Stomach (tissue), 9 donors: ENCODE measurements around the gene PPP1R9A. TPM values are rescaled to one million over a fixed set of nuclear protein-coding genes. Genes with fewer than 3 reads are reported as not detected.

Experiments
- DNase-seq, 2 donors: peaks; one replicate each; pipeline versions ENCODE4 v3.0.0 to v3.0.0-alpha.2; 2013 to 2019
- H3K27ac ChIP-seq, 5 donors: fragments of 200-600 bp in 4 of 5; sonication (generic) in 4 of 5; one replicate each; pipeline ENCODE4 v1.5.1; 2013 to 2019; ENCODE audit warnings: mild to moderate bottlenecking in 1 of 5, moderate library complexity in 1 of 5
- H3K27me3 ChIP-seq, 3 donors: fragments of 200-600 bp; sonication (generic); one replicate each; pipeline ENCODE4 v1.5.1; 2017 to 2019; ENCODE audit warnings: mixed run types in 1 of 3
- H3K36me3 ChIP-seq, 4 donors: fragments of 200-600 bp; sonication (generic); 1 replicate in 3 of 4; 2 replicates in 1 of 4; pipeline ENCODE4 v1.5.1; 2016 to 2019
- H3K4me1 ChIP-seq, 4 donors: fragments of 200-600 bp; sonication (generic); one replicate each; pipeline ENCODE4 v1.5.1; 2016 to 2019
- H3K4me3 ChIP-seq, 4 donors: fragments of 200-600 bp; sonication (generic) in 3 of 4; one replicate each; pipeline ENCODE4 v1.5.1; 2016 to 2019; ENCODE audit warnings: mild to moderate bottlenecking in 1 of 4
- H3K9me3 ChIP-seq, 4 donors: fragments of 200-600 bp; sonication (generic); one replicate each; pipeline ENCODE4 v1.5.1; 2016 to 2019
- EP300 ChIP-seq: sonication (generic); formaldehyde crosslinking; IDR thresholded peaks from one replicate; pipeline ENCODE4 v1.6.1; 2017; ENCODE audit warnings: antibody characterized with exemption
- POLR2A ChIP-seq, 4 donors: fragments of 450-650 bp; IDR thresholded peaks; one replicate each; pipeline ENCODE4 v1.6.1; 2016; ENCODE audit warnings: antibody characterized with exemption in 4 of 4, control low read depth in 2 of 4, mild to moderate bottlenecking in 1 of 4, moderate library complexity in 1 of 4
- POLR2AphosphoS5 ChIP-seq, 3 donors: sonication (generic); formaldehyde crosslinking; IDR thresholded peaks; one replicate each; pipeline ENCODE4 v1.6.1; 2016; ENCODE audit warnings: antibody characterized with exemption in 3 of 3
- WGBS, 5 donors: extraction: QIAGEN DNeasy Blood & Tissue Kit in 3 of 5; methylation state at CpG; one replicate each; pipeline versions ENCODE4 v1.1.5 to v1.1.7; 2013 to 2018; 5-methylcytosine and 5-hydroxymethylcytosine counted together
- intact Hi-C: fragments of 100-400 bp; cut with DNase I; formaldehyde crosslinking; loops from one replicate; pipeline ENCODE4 v1.15.1; 2023; ENCODE audit warnings: low total_unique reads
- polyA plus RNA-seq, 3 donors: library from polyadenylated mRNA; stranded (reverse); fragments of 200-250 nt; gene quantifications; one replicate each; pipeline ENCODE4 v1.2.3, GENCODE V29; 2013
- total RNA-seq, 5 donors: library from RNA; depleted of rRNA; stranded (reverse); fragments of >200 nt; gene quantifications; one replicate each; pipeline versions ENCODE4 v1.1.0 to v1.2.3, GENCODE V29; 2014 to 2016
- TF ChIP-seq, protein P1 (sequence below), 7 experiments: fragments of 450-650 bp in 4 of 7; fragments of 200-600 bp in 3 of 7; sonication (generic) in 3 of 7; IDR thresholded peaks; one replicate each; pipeline ENCODE4 v1.5.1; 2016 to 2019; ENCODE audit warnings: antibody characterized with exemption in 7 of 7, control low read depth in 2 of 7, mild to moderate bottlenecking in 1 of 7
- donor health status: healthy with polysubstance abuse.
- donor health status: Bipolar disorder and iron deficiency.
- donor health status: healthy.

PPP1R9A gene
- total and polyA plus RNA-seq, 8 donors, result 1.4 to 37.1 (median 12.5) TPM

DNA sequence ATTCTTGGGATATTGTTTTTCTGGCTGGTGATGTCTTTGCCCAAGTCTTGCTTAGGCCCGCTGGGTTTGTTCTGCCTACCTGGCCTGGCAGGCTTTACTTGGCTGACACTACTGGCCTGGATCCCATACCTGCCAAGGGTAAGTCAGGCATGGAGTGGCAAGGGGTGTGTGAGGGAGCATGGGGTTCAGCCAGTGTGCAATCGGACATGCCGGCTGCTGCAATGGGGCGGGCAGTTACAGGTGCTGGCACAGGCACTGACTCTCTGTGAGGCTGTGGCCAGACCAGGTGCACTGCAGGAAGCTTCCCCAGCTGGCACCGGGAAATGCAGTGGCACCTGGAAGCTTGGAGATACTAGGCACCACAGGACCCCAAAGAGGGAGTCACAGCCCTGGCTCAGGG is 248.6 kb downstream of the PPP1R9A start:
- TF ChIP-seq POLR2A (IDR thresholded peaks at IDR 0.05) (no peak), POLR2AphosphoS5 (IDR thresholded peaks at IDR 0.05) (no peak), EP300 (no peak)
- TF ChIP-seq, protein P1, sequence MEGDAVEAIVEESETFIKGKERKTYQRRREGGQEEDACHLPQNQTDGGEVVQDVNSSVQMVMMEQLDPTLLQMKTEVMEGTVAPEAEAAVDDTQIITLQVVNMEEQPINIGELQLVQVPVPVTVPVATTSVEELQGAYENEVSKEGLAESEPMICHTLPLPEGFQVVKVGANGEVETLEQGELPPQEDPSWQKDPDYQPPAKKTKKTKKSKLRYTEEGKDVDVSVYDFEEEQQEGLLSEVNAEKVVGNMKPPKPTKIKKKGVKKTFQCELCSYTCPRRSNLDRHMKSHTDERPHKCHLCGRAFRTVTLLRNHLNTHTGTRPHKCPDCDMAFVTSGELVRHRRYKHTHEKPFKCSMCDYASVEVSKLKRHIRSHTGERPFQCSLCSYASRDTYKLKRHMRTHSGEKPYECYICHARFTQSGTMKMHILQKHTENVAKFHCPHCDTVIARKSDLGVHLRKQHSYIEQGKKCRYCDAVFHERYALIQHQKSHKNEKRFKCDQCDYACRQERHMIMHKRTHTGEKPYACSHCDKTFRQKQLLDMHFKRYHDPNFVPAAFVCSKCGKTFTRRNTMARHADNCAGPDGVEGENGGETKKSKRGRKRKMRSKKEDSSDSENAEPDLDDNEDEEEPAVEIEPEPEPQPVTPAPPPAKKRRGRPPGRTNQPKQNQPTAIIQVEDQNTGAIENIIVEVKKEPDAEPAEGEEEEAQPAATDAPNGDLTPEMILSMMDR (IDR thresholded peaks at IDR 0.05), result no peak
- Histone ChIP-seq H3K4me3 (no peak overlapping the region), H3K36me3 (no peaks in the 10 kb centered on the region), H3K4me1 (no peaks in the 10 kb centered on the region), H3K9me3 (no peaks in the 10 kb centered on the region), H3K27me3 (no peaks in the 10 kb centered on the region), H3K27ac (no peak overlapping the region)
- intact Hi-C loops, result no loop called here
- WGBS, 5 donors, result 46 to 78% (median 54%) methylated on average over 5 of the region's 5 CpGs
- peak in 1 of 2 donors; percentile 64 for DNase-seq

DNA sequence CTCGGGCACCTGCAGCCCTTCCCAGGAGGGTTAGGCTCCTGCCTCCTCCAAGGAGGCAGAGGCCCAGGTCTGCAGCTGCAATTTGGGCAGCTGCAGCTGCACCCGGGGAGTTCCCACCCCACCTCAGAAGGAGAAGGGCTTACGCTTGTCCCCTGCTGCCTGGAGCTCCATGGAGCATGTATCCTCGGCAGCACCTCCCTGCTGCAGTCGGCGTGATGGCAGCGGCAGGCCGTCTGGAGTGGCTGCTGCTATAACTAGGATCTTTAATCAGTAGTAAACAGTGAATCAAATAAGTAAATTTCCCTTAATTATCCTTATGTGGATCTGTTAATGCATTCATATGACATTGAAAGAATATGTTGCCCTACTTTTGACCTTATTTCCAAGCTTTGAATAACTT is 250.0 kb downstream of the PPP1R9A start:
- no peak for DNase-seq
- Histone ChIP-seq H3K9me3 (no peaks in the 10 kb centered on the region), H3K27me3 (no peaks in the 10 kb centered on the region), H3K4me3 (no peak overlapping the region), H3K4me1 (no peaks in the 10 kb centered on the region), H3K27ac (no peak overlapping the region), H3K36me3 (no peaks in the 10 kb centered on the region)
- TF ChIP-seq, protein P1 (IDR thresholded peaks at IDR 0.05), result no peak
- TF ChIP-seq POLR2A (IDR thresholded peaks at IDR 0.05) (no peak), EP300 (no peak), POLR2AphosphoS5 (IDR thresholded peaks at IDR 0.05) (no peak)
- 94 to 96% (median 95%) methylated on average over 5 to 8 of the region's 8 CpGs for WGBS, 5 donors
- intact Hi-C loops, result no loop called here

DNA sequence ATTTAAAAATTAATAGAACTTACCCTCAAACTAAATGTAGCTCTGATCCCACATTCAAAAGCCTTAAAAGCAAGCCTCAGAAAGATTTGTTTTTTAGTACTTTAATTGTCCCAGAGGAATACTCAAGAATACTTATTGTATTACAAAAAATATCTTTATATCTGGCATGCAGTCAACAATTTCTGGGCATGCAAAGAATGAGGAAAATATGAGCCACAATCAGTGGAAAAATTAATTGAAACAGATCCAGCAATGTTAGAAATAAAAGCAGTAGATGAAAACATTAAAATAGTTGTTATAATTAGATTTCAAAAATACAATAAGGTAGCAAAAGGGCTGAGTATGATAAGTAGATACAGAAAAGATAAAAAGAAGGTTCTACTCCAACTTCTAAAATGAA is 262.3 kb downstream of the PPP1R9A start:
- Histone ChIP-seq H3K27me3 (no peaks in the 10 kb centered on the region), H3K9me3 (no peaks in the 10 kb centered on the region), H3K4me3 (no peak overlapping the region), H3K27ac (no peak overlapping the region), H3K36me3 (no peaks in the 10 kb centered on the region), H3K4me1 (no peaks in the 10 kb centered on the region)
- TF ChIP-seq EP300 (no peak), POLR2A (IDR thresholded peaks at IDR 0.05) (no peak), POLR2AphosphoS5 (IDR thresholded peaks at IDR 0.05) (no peak)
- TF ChIP-seq, protein P1 (IDR thresholded peaks at IDR 0.05), result no peak
- DNase-seq, result peak in 1 of 2 donors; percentile 28
- intact Hi-C loops, result no loop called here

DNA sequence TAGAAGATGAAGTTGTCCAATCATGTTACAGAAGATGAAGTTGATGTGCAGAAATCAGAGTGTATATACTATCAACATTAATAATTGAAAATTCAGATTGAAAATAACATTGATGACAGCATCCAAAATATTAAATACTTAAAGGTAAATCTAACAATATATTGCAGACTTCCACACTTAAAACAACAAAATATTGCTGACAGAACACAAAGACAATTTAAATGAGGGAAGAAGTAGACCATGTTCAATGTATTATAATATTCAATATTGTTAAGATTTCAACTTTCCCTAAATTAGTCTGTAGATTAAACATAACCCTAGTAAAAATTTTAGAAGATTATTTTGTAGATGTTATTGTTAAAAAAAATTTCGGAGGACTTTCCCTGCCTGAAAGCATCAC is 265.0 kb downstream of the PPP1R9A start:
- no peaks in the 10 kb centered on the region for H3K9me3 ChIP-seq
- intact Hi-C loops, result no loop called here
- H3K4me3 ChIP-seq, result no peak overlapping the region
- H3K27ac ChIP-seq, result no peak overlapping the region
- no peak for DNase-seq
- TF ChIP-seq POLR2A (IDR thresholded peaks at IDR 0.05), result no peak
- no peaks in the 10 kb centered on the region for H3K4me1 ChIP-seq
- WGBS, 5 donors, result 50 to 98% (median 88%) methylated on average over 1 of the region's 1 CpG
- H3K36me3 ChIP-seq, result no peaks in the 10 kb centered on the region
- no peaks in the 10 kb centered on the region for H3K27me3 ChIP-seq

DNA sequence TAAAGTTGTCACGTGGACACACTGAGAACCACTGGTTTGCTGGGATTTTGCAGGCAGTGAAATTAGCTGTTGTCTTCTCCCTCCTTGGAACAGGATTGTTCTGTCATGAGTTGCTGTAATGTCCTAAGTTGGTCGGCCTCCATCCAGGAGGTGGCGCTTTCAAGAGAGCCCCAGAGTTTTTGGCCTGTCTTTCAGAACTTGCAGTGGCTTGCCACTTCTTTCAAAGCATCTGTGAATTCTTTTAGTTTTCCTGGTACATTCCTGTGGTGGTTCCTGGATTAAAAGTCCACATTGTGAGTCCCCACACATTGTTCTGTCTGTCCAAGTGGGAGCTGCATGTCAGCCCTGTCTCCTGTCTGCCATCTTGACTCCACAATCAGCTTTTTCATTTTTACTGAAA is 283.1 kb downstream of the PPP1R9A start:
- Histone ChIP-seq H3K4me3 (no peak overlapping the region), H3K9me3 (peaks cover 0 to 4% (median 0%) of the 10 kb centered on the region in 4 donors), H3K4me1 (no peaks in the 10 kb centered on the region), H3K27me3 (no peaks in the 10 kb centered on the region), H3K27ac (no peak overlapping the region), H3K36me3 (no peaks in the 10 kb centered on the region)
- no peak for DNase-seq
- TF ChIP-seq, protein P1 (IDR thresholded peaks at IDR 0.05), result no peak
- TF ChIP-seq POLR2A (IDR thresholded peaks at IDR 0.05), result no peak
- TF ChIP-seq POLR2AphosphoS5 (IDR thresholded peaks at IDR 0.05), result no peak
- no peak for TF ChIP-seq EP300
- intact Hi-C loops, result no loop called here
- 88 to 100% (median 94%) methylated on average over 3 of the region's 3 CpGs for WGBS, 5 donors
